ENCODE results near the gene ELP5. TPM values are rescaled to one million over a fixed set of nuclear protein-coding genes. Genes with fewer than 3 reads are reported as not detected.

The ELP5 gene
- total and polyA plus RNA-seq, 2 donors from 2014 or later, result 41.9 to 110 TPM

- H3K4me3 ChIP-seq (ENCODE audit: low read length in 3 of 3), result no peak overlapping the region
- H3K36me3 ChIP-seq (ENCODE audit: control insufficient read depth in 2 of 3, insufficient read depth in 3 of 3, low read length in 3 of 3), result no peaks in the 10 kb centered on the region
- TF ChIP-seq CTCF (IDR thresholded peaks at IDR 0.05; ENCODE audit: borderline replicate concordance, extremely low read depth, insufficient read depth), result no peak
- peaks cover 0 to 10% (median 0%) of the 10 kb centered on the region in 3 donors for H3K4me1 ChIP-seq (ENCODE audit: control insufficient read depth in 2 of 3, insufficient read depth in 2 of 3, low read depth in 1 of 3, low read length in 3 of 3)
- H3K9ac ChIP-seq (ENCODE audit: low read length in 3 of 3), result no peak overlapping the region
- no peaks in the 10 kb centered on the region for H3K9me3 ChIP-seq (ENCODE audit: control insufficient read depth in 2 of 3, insufficient read depth in 1 of 3, low read length in 3 of 3)
- no peak overlapping the region for H3K27ac ChIP-seq (ENCODE audit: low read depth in 2 of 2, low read length in 2 of 2)
- H3K27me3 ChIP-seq (ENCODE audit: control insufficient read depth, insufficient read depth, low read length), result no peaks in the 10 kb centered on the region
- no peak for DNase-seq
- no peak for FAIRE-seq
- intact Hi-C loops (cut with DNase I), result no loop called here
Measured at GRCh38 chr17:7285679-7286078, 33.7 kb downstream of the ELP5 start.

GRCh38 chr17:7289256-7290032 is 37.4 kb downstream of the ELP5 start:
- no peak for FAIRE-seq
- intact Hi-C loops (cut with DNase I), result no loop called here
- Histone ChIP-seq H3K36me3 (ENCODE audit: control insufficient read depth in 2 of 3, insufficient read depth in 3 of 3, low read length in 3 of 3) (no peaks in the 10 kb centered on the region), H3K4me3 (ENCODE audit: low read length in 3 of 3) (no peak overlapping the region), H3K27ac (ENCODE audit: low read depth in 2 of 2, low read length in 2 of 2) (no peak overlapping the region), H3K4me1 (ENCODE audit: control insufficient read depth in 2 of 3, insufficient read depth in 2 of 3, low read depth in 1 of 3, low read length in 3 of 3) (peaks cover 0 to 15% (median 6%) of the 10 kb centered on the region in 3 donors), H3K9me3 (ENCODE audit: control insufficient read depth in 2 of 3, insufficient read depth in 1 of 3, low read length in 3 of 3) (no peaks in the 10 kb centered on the region), H3K9ac (ENCODE audit: low read length in 3 of 3) (no peak overlapping the region), H3K27me3 (ENCODE audit: control insufficient read depth, insufficient read depth, low read length) (no peaks in the 10 kb centered on the region)
- no peak for DNase-seq
- TF ChIP-seq CTCF (IDR thresholded peaks at IDR 0.05; ENCODE audit: borderline replicate concordance, extremely low read depth, insufficient read depth), result no peak

GRCh38 chr17:7290166-7290565 is 38.2 kb downstream of the ELP5 start:
- Histone ChIP-seq H3K27ac (ENCODE audit: low read depth in 2 of 2, low read length in 2 of 2) (no peak overlapping the region), H3K9me3 (ENCODE audit: control insufficient read depth in 2 of 3, insufficient read depth in 1 of 3, low read length in 3 of 3) (no peaks in the 10 kb centered on the region), H3K9ac (ENCODE audit: low read length in 3 of 3) (no peak overlapping the region), H3K27me3 (ENCODE audit: control insufficient read depth, insufficient read depth, low read length) (peaks cover under 1% of the 10 kb centered on the region), H3K4me1 (ENCODE audit: control insufficient read depth in 2 of 3, insufficient read depth in 2 of 3, low read depth in 1 of 3, low read length in 3 of 3) (peaks cover 0 to 15% (median 9%) of the 10 kb centered on the region in 3 donors), H3K4me3 (ENCODE audit: low read length in 3 of 3) (no peak overlapping the region), H3K36me3 (ENCODE audit: control insufficient read depth in 2 of 3, insufficient read depth in 3 of 3, low read length in 3 of 3) (no peaks in the 10 kb centered on the region)
- no peak for TF ChIP-seq CTCF (IDR thresholded peaks at IDR 0.05; ENCODE audit: borderline replicate concordance, extremely low read depth, insufficient read depth)
- intact Hi-C loops (cut with DNase I), result no loop called here
- no peak for FAIRE-seq
- no peak for DNase-seq
